SK-N-SH (cell line): Measurements from ENCODE around the gene TARS3.

Source experiments
- CHD2 ChIP-seq: fragments of 150-350 bp; IDR thresholded peaks from 2 replicates; pipeline ENCODE4 v1.6.1; 2018; ENCODE audit warnings: low read length; ENCODE audit not compliant: partially characterized antibody
- EP300 ChIP-seq, 2 experiments: IDR thresholded peaks; 2 replicates each; pipeline versions ENCODE4 v1.4.0 to v1.6.1; 2012; ENCODE audit warnings: borderline replicate concordance in 1 of 2, low read depth in 1 of 2, low read length in 1 of 2
- EZH2phosphoT487 ChIP-seq: fragments of 200-600 bp; sonication (generic); IDR thresholded peaks from 2 replicates; pipeline ENCODE4 v1.6.1; 2017; ENCODE audit warnings: low read depth, mixed run types, mild to moderate bottlenecking, antibody characterized with exemption, moderate library complexity, borderline replicate concordance
- POLR2AphosphoS5 ChIP-seq: IDR thresholded peaks from 2 replicates; pipeline ENCODE4 v1.6.1; 2012; ENCODE audit warnings: low read depth, low read length
- RCOR1 ChIP-seq: fragments of 150-350 bp; IDR thresholded peaks from 2 replicates; pipeline ENCODE4 v1.6.1; 2017; ENCODE audit warnings: antibody characterized with exemption, low read length
- SIN3A ChIP-seq: IDR thresholded peaks from 2 replicates; pipeline ENCODE4 v1.6.1; 2012; ENCODE audit warnings: low read depth, mild to moderate bottlenecking, low read length, moderate library complexity, borderline replicate concordance
- SMC3 ChIP-seq: IDR thresholded peaks from 2 replicates; pipeline ENCODE4 v1.6.1; 2012; ENCODE audit warnings: low read depth, low read length, improper control_type of control experiment
- TCF12 ChIP-seq: IDR thresholded peaks from 2 replicates; pipeline ENCODE4 v1.4.0; 2012
- YY1 ChIP-seq: IDR thresholded peaks from 2 replicates; pipeline ENCODE4 v1.4.0; 2012; ENCODE audit warnings: low read depth, mild to moderate bottlenecking
- TF ChIP-seq, protein P1 (sequence below): fragments of 200-600 bp; sonication (generic); IDR thresholded peaks from 2 replicates; pipeline ENCODE4 v1.6.1; 2017; ENCODE audit warnings: antibody characterized with exemption, mild to moderate bottlenecking, moderate library complexity
- TF ChIP-seq, protein P2 (sequence below): IDR thresholded peaks from 2 replicates; pipeline ENCODE4 v1.4.0; 2012; ENCODE audit warnings: low read depth
- TF ChIP-seq, protein P3 (sequence below): IDR thresholded peaks from 2 replicates; pipeline ENCODE4 v1.4.0; 2012; ENCODE audit warnings: low read depth, borderline replicate concordance
- TF ChIP-seq, protein P4 (sequence below): fragments of 150-350 bp; IDR thresholded peaks from 2 replicates; pipeline ENCODE4 v1.6.1; 2017; ENCODE audit warnings: antibody characterized with exemption, low read length, low read depth, borderline replicate concordance

DNA sequence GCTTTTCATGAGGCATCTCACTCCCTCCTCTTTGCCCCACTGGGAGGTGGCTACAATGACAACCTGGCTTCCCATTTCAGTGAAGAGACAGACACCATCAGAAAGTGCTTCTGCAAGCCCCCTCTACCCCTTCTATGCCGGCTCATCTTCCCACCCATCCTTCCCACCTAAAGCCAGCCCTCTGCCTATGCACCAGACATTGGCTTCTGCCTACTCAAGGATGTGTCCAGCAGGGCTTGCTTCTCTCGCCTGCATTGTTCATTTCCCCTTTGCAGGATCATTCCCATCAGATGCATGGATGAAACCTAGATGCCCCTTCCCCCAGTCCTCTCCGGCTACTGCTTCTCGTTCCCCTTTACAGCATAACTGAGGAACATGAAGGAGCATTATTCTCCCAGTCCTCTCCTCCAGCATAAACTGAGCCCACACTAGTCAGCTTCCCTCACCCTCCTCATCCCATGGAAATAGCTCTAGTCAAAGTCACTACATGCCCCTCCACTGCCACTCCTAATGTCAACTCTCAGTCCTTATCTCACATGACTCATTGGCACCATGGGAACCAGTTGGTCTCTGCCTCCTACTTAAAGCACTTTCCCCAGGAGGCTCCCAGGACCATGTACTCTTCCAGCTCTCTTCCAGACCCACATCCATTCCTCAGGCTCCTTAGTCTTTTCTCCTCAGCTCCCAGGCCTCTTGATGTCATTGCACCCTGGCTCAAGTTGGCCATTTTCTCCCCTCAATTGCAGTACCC lies 120.0 kb downstream of the TARS3 start:
- TF ChIP-seq RCOR1, result no peak
- TF ChIP-seq, protein P1, sequence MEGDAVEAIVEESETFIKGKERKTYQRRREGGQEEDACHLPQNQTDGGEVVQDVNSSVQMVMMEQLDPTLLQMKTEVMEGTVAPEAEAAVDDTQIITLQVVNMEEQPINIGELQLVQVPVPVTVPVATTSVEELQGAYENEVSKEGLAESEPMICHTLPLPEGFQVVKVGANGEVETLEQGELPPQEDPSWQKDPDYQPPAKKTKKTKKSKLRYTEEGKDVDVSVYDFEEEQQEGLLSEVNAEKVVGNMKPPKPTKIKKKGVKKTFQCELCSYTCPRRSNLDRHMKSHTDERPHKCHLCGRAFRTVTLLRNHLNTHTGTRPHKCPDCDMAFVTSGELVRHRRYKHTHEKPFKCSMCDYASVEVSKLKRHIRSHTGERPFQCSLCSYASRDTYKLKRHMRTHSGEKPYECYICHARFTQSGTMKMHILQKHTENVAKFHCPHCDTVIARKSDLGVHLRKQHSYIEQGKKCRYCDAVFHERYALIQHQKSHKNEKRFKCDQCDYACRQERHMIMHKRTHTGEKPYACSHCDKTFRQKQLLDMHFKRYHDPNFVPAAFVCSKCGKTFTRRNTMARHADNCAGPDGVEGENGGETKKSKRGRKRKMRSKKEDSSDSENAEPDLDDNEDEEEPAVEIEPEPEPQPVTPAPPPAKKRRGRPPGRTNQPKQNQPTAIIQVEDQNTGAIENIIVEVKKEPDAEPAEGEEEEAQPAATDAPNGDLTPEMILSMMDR, result no peak
- TF ChIP-seq, protein P2, sequence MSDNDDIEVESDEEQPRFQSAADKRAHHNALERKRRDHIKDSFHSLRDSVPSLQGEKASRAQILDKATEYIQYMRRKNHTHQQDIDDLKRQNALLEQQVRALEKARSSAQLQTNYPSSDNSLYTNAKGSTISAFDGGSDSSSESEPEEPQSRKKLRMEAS, result no peak
- TF ChIP-seq SMC3, result no peak
- no peak for TF ChIP-seq CHD2
- no peak for TF ChIP-seq SIN3A
- TF ChIP-seq EP300 (IDR thresholded peaks at IDR 0.05; ENCODE audit: borderline replicate concordance in 1 of 2, low read depth in 1 of 2, low read length in 1 of 2), result no peak
- TF ChIP-seq YY1, result no peak
- TF ChIP-seq TCF12, result no peak
- TF ChIP-seq, protein P3, sequence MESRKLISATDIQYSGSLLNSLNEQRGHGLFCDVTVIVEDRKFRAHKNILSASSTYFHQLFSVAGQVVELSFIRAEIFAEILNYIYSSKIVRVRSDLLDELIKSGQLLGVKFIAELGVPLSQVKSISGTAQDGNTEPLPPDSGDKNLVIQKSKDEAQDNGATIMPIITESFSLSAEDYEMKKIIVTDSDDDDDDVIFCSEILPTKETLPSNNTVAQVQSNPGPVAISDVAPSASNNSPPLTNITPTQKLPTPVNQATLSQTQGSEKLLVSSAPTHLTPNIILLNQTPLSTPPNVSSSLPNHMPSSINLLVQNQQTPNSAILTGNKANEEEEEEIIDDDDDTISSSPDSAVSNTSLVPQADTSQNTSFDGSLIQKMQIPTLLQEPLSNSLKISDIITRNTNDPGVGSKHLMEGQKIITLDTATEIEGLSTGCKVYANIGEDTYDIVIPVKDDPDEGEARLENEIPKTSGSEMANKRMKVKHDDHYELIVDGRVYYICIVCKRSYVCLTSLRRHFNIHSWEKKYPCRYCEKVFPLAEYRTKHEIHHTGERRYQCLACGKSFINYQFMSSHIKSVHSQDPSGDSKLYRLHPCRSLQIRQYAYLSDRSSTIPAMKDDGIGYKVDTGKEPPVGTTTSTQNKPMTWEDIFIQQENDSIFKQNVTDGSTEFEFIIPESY, result no peak
- TF ChIP-seq POLR2AphosphoS5, result no peak
- TF ChIP-seq, protein P4, sequence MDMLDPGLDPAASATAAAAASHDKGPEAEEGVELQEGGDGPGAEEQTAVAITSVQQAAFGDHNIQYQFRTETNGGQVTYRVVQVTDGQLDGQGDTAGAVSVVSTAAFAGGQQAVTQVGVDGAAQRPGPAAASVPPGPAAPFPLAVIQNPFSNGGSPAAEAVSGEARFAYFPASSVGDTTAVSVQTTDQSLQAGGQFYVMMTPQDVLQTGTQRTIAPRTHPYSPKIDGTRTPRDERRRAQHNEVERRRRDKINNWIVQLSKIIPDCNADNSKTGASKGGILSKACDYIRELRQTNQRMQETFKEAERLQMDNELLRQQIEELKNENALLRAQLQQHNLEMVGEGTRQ, result no peak
- no peak for TF ChIP-seq EZH2phosphoT487
